HAP-1 (cell line): ENCODE measurements around the gene CYSRT1.
A peak's percentile ranks its signal among the peaks of the same experiment; 100 is the strongest.

Experiments used
- DNase-seq, 2 experiments: peaks; one replicate each; pipeline ENCODE4 v3.0.0-alpha.2; 2016 to 2020; ENCODE audit warnings: low spot score in 2 of 2
- H3K27me3 ChIP-seq: fragments of 250-450 bp; sonication (Bioruptor Pico); 2 replicates; pipeline ENCODE4 v1.5.1; 2020; ENCODE audit warnings: low read depth, mild to moderate bottlenecking, moderate library complexity
- H3K36me3 ChIP-seq: fragments of 250-450 bp; sonication (Bioruptor Pico); replicated peaks from 2 replicates; pipeline ENCODE4 v1.5.1; 2020; ENCODE audit warnings: mild to moderate bottlenecking
- H3K4me1 ChIP-seq: fragments of 250-450 bp; sonication (Bioruptor Pico); 2 replicates; pipeline ENCODE4 v1.5.1; 2020; ENCODE audit warnings: mild to moderate bottlenecking
- H3K4me3 ChIP-seq: fragments of 250-450 bp; sonication (Bioruptor Pico); 2 replicates; pipeline ENCODE4 v1.5.1; 2020; ENCODE audit warnings: mild to moderate bottlenecking, moderate library complexity
- H3K9me3 ChIP-seq: fragments of 250-450 bp; sonication (Bioruptor Pico); 2 replicates; pipeline ENCODE4 v1.5.1; 2020; ENCODE audit warnings: mild to moderate bottlenecking, moderate library complexity
- in situ Hi-C: fragments of 300-500 bp; cut with MboI; formaldehyde crosslinking; loops from 3 replicates; pipeline ENCODE4 v1.14.3; 2020; ENCODE audit warnings: low sequenced_read_pairs, inconsistent platforms, mixed read lengths

Gene CYSRT1

GRCh38 chr9:137245450-137246421 is 20.8 kb downstream of the CYSRT1 start:
- H3K4me3 ChIP-seq = no peak overlapping the region
- peaks cover 26% of the 10 kb centered on the region for H3K36me3 ChIP-seq
- H3K4me1 ChIP-seq = no peaks in the 10 kb centered on the region; the same call in none of the 2 replicates
- no peaks in the 10 kb centered on the region for H3K9me3 ChIP-seq
- H3K27me3 ChIP-seq = no peaks in the 10 kb centered on the region
- in situ Hi-C loops = loop anchor here (25.0 kb wide), 1 partner anchor 458 kb away; the partner anchor contains the start of genes CCDC183 and TMEM141
- DNase-seq = no peak

GRCh38 chr9:137247135-137247915 is 22.4 kb downstream of the CYSRT1 start:
- H3K9me3 ChIP-seq = no peaks in the 10 kb centered on the region
- no peak for DNase-seq
- H3K27me3 ChIP-seq = no peaks in the 10 kb centered on the region
- no peaks in the 10 kb centered on the region; the same call in none of the 2 replicates for H3K4me1 ChIP-seq
- H3K36me3 ChIP-seq = peaks cover 18% of the 10 kb centered on the region
- in situ Hi-C loops = loop anchor here (25.0 kb wide), 1 partner anchor 460 kb away; the partner anchor contains the start of genes CCDC183 and TMEM141
- no peak overlapping the region for H3K4me3 ChIP-seq

GRCh38 chr9:137247916-137248175 is 22.9 kb downstream of the CYSRT1 start:
- in situ Hi-C loops = loop anchor here (25.0 kb wide), 1 partner anchor 461 kb away; the partner anchor contains the start of genes CCDC183 and TMEM141
- H3K4me1 ChIP-seq = no peaks in the 10 kb centered on the region; the same call in 1 of the 2 replicates
- peaks cover 13% of the 10 kb centered on the region for H3K36me3 ChIP-seq

GRCh38 chr9:137250329-137251193 is 25.6 kb downstream of the CYSRT1 start:
- in situ Hi-C loops = no loop called here
- Histone ChIP-seq H3K4me1 (peaks cover 7% of the 10 kb centered on the region), H3K27me3 (no peaks in the 10 kb centered on the region), H3K4me3 (no peak overlapping the region), H3K9me3 (no peaks in the 10 kb centered on the region), H3K36me3 (peaks cover 1% of the 10 kb centered on the region; the same call in 1 of the 2 replicates)
- no peak for DNase-seq

More at GRCh38 chr9:137247916-137248175, 22.9 kb downstream of the CYSRT1 start:
- DNase-seq = no peak
- no peaks in the 10 kb centered on the region for H3K27me3 ChIP-seq
- H3K4me3 ChIP-seq = no peak overlapping the region
- H3K9me3 ChIP-seq = no peaks in the 10 kb centered on the region

DNA sequence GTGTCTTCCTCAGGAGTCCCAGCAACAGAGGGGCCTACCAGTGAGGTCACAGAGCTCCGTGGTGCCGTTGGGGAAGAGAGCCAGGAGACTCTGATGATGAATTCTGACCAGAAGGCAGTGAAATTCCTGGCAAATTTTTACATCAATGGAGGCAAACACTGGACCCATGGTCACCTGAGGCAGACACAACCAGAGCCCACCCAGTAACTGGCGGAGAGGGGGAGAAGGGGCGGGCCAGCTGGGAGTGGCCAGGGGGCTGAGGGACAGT is 26.2 kb downstream of the CYSRT1 start, which contains the start of gene STPG3:
TSS of gene STPG3 (plus strand) at position 93 of the 268 bp plus-strand sequence. CDS start at position 94, 1 bp downstream.
- in situ Hi-C loops = no loop called here
- no peak within 1 kb of the TSS for H3K4me3 ChIP-seq

DNA sequence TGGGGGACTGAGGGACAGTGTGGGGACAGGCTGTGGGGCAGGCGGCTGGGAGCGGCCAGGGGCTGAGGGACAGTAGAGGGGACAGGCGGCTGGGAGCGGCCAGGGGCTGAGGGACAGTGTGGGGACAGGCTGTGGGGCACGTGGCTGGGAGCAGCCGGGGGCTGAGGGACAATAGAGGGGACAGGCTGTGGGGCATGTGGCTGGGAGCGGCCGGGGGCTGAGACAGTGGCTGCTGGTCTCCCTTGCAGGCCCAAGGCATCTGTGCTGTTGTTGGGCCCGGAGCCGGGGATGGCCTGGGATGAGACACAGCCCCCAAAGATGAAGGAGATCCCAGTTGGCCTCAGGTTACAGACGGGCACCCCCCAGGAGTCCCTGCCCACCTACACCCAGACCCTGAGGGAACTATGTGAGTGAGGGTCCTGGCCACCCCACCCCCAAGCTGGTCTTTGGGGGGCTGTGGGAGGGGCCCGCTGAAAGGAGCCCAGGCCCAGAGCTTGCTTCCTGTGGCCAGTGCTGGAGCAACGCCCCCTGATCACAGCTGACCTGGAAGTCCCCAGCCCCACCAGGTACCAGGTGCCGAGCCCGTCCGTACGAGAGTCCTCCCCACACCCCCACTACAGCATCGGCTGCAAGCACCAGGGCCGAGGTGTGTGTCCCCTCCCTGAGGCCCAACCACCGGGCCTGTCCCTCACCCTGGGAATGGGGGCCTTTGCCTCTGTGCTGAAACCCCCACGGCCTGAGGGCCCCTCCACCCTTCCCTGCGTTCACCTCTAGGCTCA is 26.7 kb downstream of the CYSRT1 start:
- no peak overlapping the region for H3K4me3 ChIP-seq
- in situ Hi-C loops = no loop called here
- H3K9me3 ChIP-seq = no peaks in the 10 kb centered on the region
- H3K36me3 ChIP-seq = peaks cover 12% of the 10 kb centered on the region
- no peak for DNase-seq
- H3K27me3 ChIP-seq = no peaks in the 10 kb centered on the region
- peaks cover 7% of the 10 kb centered on the region for H3K4me1 ChIP-seq

More for the DNA sequence above, 26.2 kb downstream of the CYSRT1 start, which contains the start of gene STPG3:
- peaks cover 7% of the 10 kb centered on the region for H3K4me1 ChIP-seq
- H3K27me3 ChIP-seq = no peaks in the 10 kb centered on the region
- DNase-seq = no peak
- no peaks in the 10 kb centered on the region for H3K9me3 ChIP-seq
- H3K36me3 ChIP-seq = peaks cover 7% of the 10 kb centered on the region; the same call in 1 of the 2 replicates

DNA sequence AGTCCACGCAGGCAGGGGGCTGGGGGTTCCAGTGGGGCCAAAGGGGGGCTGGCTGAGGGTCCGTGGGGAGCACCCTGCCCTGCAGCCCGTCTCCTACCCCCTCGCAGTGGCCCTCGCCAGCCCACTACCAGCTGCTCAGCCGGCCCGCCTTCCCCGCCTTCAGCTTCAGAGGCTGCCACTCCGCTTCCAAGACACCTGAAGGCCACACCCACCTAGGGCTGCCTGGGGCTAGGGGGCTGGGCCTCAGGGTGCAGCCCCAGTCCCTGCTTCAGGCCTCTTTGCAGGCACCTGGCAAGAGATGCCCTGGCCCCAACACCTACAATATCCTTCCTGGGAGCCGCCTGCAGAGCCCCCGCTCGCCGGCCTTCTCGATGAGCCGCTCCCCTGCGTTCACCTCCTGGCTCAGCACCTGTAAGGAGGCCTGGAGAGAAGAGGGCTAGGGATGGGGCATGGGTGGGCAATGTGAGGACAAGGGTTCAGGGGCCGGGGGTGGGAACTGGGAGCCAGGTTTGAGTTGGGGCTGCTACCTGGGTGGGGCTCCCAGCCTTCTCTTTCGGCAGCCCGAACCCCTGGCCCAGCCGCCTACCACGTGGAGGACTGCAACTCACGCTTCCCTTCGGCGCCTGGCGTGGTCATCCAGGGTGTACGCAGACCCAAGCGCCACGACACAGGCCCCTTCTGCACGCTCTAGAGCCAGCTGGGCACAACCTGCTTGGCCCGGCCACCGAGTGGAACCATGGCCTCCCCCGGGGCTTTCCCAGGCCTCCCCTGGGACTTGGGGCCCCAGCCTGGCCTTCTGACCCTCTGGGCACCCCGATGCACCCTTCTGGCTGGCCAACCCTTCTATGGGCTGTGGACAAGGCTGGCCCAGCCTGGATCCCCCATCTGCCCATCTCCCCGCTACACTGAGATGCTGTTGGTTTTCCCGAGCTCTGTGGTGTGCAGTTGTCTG is 27.9 kb downstream of the CYSRT1 start:
- peaks cover 7% of the 10 kb centered on the region for H3K4me1 ChIP-seq
- in situ Hi-C loops = no loop called here

DNA sequence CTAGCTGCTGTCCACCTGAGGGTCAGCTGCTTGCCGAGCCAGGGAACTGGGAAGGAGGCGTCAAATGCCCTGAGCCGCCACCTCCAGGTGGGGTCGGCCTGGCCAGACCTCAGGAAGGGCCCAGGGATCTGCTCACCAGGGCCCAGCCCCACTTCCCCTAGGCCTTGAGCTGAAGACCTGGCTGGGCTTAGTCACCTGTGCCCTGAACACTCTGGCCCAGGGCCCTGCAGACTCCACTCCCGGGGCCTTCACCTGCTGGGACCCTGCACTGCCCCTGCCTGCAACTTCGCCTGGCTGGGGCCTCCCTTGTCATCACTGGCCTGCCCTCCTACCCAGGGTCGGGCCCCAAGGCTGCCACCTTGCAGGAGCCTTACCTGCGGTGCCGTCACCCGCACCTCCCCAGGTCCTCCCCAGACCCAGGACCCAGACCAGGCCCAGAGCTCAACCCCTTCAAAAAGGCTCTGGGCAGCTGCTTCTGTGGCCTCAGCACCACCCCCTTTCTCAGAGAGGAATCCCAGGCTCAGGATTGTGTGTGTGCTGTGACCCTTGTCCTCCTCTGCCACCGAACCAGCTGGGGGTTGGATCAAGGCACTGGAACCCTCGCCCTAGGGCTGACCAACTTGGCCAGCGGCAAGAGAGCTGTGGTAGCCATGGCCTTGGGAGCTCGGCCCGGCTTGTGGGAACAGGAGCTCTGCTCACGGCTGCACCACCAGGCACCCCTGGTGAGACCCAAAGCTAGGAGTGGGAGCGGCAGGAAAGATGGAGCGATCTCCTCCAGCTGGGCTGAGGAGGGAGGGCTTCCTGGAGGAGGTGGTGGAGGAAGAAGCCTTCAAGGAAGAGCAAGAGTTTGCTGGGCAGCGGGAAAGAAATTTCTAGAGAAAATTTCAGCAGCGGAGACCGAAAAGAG is 29.0 kb downstream of the CYSRT1 start:
- Histone ChIP-seq H3K4me1 (peaks cover 7% of the 10 kb centered on the region), H3K9me3 (no peaks in the 10 kb centered on the region), H3K27me3 (no peaks in the 10 kb centered on the region), H3K4me3 (peak overlapping the region; percentile 66), H3K36me3 (peaks cover 23% of the 10 kb centered on the region)
- in situ Hi-C loops = no loop called here
- DNase-seq = no peak

More for the DNA sequence above, 27.9 kb downstream of the CYSRT1 start:
- H3K9me3 ChIP-seq = no peaks in the 10 kb centered on the region
- H3K4me3 ChIP-seq = no peak overlapping the region
- peak in 1 of 2 experiments; percentile 52 for DNase-seq
- H3K27me3 ChIP-seq = no peaks in the 10 kb centered on the region
- H3K36me3 ChIP-seq = peaks cover 17% of the 10 kb centered on the region

GRCh38 chr9:137254624-137255447 is 29.9 kb downstream of the CYSRT1 start, which contains the start of gene NELFB:
Gene NELFB, plus strand, starts transcription at chr9:137255327.
- DNase-seq = peak; percentile 85 to 97
- peaks cover 7% of the 10 kb centered on the region for H3K4me1 ChIP-seq
- no peaks in the 10 kb centered on the region for H3K27me3 ChIP-seq
- no peaks in the 10 kb centered on the region for H3K9me3 ChIP-seq
- H3K4me3 ChIP-seq = peak within 1 kb of the TSS; percentile 91
- in situ Hi-C loops = no loop called here
- H3K36me3 ChIP-seq = peaks cover 26% of the 10 kb centered on the region

- in situ Hi-C loops = no loop called here
- no peak for DNase-seq
- H3K9me3 ChIP-seq = no peaks in the 10 kb centered on the region
- peaks cover 27% of the 10 kb centered on the region for H3K36me3 ChIP-seq
- peak overlapping the region; percentile 91 for H3K4me3 ChIP-seq
- peaks cover 7% of the 10 kb centered on the region for H3K4me1 ChIP-seq
- no peaks in the 10 kb centered on the region for H3K27me3 ChIP-seq
Measured at GRCh38 chr9:137255448-137256114, 30.6 kb downstream of the CYSRT1 start.
